Hypothalamus (tissue), 51 donors: ENCODE measurements around the gene CEP78.

Experiments
- DNase-seq, 51 donors: peaks; one replicate each; lab custom pipeline; 2025; lab: John Stamatoyannopoulos, UW

The CEP78 gene

DNA sequence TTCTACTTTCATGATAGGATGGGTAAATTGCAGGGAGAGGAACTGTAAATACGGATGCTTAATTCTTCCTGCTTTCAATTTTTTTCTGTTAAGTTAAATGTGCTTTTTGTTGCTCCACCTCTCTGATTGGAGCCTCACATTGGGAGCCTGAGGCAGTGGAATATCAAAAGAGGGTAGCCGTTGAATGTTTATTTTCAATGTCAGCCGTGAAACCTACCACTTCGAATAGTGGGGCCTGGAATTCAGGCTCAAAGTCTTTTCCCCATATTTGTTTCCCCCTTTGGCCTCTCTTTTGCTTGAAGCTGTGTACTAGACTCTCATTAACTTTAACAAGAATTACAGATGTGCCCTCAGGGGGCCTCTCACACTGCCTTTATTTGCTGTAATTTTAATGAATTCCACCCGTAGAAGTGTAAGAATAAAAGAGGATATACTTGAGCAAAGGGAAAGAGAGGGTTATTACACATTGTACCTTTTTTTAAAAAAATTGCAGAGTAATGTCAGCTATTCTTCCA lies 90.0 kb downstream of the CEP78 start:
- no peak for DNase-seq

DNA sequence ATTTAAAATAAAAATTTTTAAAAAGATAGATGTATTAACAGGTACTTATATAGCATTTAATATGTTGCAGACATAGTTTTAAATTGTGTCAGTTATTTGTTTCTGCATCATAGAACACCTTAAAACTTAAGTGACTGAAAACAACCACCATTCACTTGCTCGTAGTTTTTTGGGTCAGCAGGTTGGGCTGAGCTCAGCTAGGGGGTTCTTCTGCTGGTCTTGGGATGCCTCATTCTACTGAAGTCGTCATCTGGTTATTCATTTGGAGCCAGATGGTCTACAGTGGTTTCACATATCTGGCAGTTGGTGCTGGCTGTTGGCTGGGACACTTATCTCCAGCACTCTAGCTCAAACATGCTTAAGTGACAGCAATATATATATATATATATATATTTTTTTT lies 90.7 kb downstream of the CEP78 start:
- no peak for DNase-seq
